Uterus (tissue), 2 donors: ENCODE results near the gene GOLGA7B.

Experiments used
- POLR2A ChIP-seq, 2 donors: fragments of 450-650 bp; IDR thresholded peaks; one replicate each; pipeline ENCODE4 v1.6.1; 2016; ENCODE audit warnings: antibody characterized with exemption in 2 of 2, mild to moderate bottlenecking in 1 of 2, moderate library complexity in 1 of 2
- TF ChIP-seq, protein P1 (sequence below), 4 experiments: fragments of 200-600 bp in 2 of 4; fragments of 450-650 bp in 2 of 4; sonication (generic) in 2 of 4; IDR thresholded peaks; one replicate each; pipeline ENCODE4 v1.5.1; 2016 to 2019; ENCODE audit warnings: antibody characterized with exemption in 4 of 4, mild to moderate bottlenecking in 2 of 4, moderate library complexity in 1 of 4

GRCh38 chr10:97880109-97880508, 30.5 kb downstream of the GOLGA7B start:
- TF ChIP-seq, protein P1, sequence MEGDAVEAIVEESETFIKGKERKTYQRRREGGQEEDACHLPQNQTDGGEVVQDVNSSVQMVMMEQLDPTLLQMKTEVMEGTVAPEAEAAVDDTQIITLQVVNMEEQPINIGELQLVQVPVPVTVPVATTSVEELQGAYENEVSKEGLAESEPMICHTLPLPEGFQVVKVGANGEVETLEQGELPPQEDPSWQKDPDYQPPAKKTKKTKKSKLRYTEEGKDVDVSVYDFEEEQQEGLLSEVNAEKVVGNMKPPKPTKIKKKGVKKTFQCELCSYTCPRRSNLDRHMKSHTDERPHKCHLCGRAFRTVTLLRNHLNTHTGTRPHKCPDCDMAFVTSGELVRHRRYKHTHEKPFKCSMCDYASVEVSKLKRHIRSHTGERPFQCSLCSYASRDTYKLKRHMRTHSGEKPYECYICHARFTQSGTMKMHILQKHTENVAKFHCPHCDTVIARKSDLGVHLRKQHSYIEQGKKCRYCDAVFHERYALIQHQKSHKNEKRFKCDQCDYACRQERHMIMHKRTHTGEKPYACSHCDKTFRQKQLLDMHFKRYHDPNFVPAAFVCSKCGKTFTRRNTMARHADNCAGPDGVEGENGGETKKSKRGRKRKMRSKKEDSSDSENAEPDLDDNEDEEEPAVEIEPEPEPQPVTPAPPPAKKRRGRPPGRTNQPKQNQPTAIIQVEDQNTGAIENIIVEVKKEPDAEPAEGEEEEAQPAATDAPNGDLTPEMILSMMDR (IDR thresholded peaks at IDR 0.05) = no peak
- TF ChIP-seq POLR2A (IDR thresholded peaks at IDR 0.05) = no peak
